ENCODE measurements around the gene CTNND2.

The CTNND2 gene

GRCh38 chr5:11126844-11127243, 777.4 kb downstream of the CTNND2 start:
- Histone ChIP-seq H3K9me2 (replicated peaks; ENCODE audit: control insufficient read depth, low read length) (no peaks in the 10 kb centered on the region), H4K20me1 (ENCODE audit: control insufficient read depth, insufficient read depth, low read depth, low read length) (no peaks in the 10 kb centered on the region), H3K4me2 (ENCODE audit: low read length) (no peak overlapping the region), H3K4me1 (ENCODE audit: control insufficient read depth, low read length) (no peaks in the 10 kb centered on the region), H3K36me3 (ENCODE audit: control insufficient read depth, low read length) (no peaks in the 10 kb centered on the region), H3K27me3 (ENCODE audit: control insufficient read depth, low read length) (no peaks in the 10 kb centered on the region), H3K27ac (ENCODE audit: low read depth, low read length) (no peak overlapping the region), H3K9me3 (ENCODE audit: control insufficient read depth, insufficient read depth, low read length) (no peaks in the 10 kb centered on the region), H3K79me2 (ENCODE audit: control insufficient read depth, low read length) (no peaks in the 10 kb centered on the region), H3K4me3 (ENCODE audit: low read length) (no peak overlapping the region), H3F3A (ENCODE audit: control insufficient read depth, insufficient read depth) (no peaks in the 10 kb centered on the region)
- TF ChIP-seq CTCF (IDR thresholded peaks at IDR 0.05; ENCODE audit: low read depth, low read length, poor library complexity, severe bottlenecking) (no peak), EZH2phosphoT487 (IDR thresholded peaks at IDR 0.05; ENCODE audit: borderline replicate concordance, low read length) (no peak)

GRCh38 chr5:11121885-11122284, 782.4 kb downstream of the CTNND2 start:
- no peak overlapping the region for H3K4me2 ChIP-seq (ENCODE audit: low read length)
- no peaks in the 10 kb centered on the region for H3K27me3 ChIP-seq (ENCODE audit: control insufficient read depth, low read length)
- H3K27ac ChIP-seq (ENCODE audit: low read depth, low read length), result no peak overlapping the region
- no peak overlapping the region for H3K4me3 ChIP-seq (ENCODE audit: low read length)
- TF ChIP-seq CTCF (IDR thresholded peaks at IDR 0.05; ENCODE audit: low read depth, low read length, poor library complexity, severe bottlenecking), result no peak
- TF ChIP-seq EZH2phosphoT487 (IDR thresholded peaks at IDR 0.05; ENCODE audit: borderline replicate concordance, low read length), result no peak
- no peaks in the 10 kb centered on the region for H4K20me1 ChIP-seq (ENCODE audit: control insufficient read depth, insufficient read depth, low read depth, low read length)
- H3K4me1 ChIP-seq (ENCODE audit: control insufficient read depth, low read length), result no peaks in the 10 kb centered on the region
- H3K9me3 ChIP-seq (ENCODE audit: control insufficient read depth, insufficient read depth, low read length), result no peaks in the 10 kb centered on the region
- no peaks in the 10 kb centered on the region for H3K36me3 ChIP-seq (ENCODE audit: control insufficient read depth, low read length)
- no peaks in the 10 kb centered on the region for H3K79me2 ChIP-seq (ENCODE audit: control insufficient read depth, low read length)
- H3F3A ChIP-seq (ENCODE audit: control insufficient read depth, insufficient read depth), result no peaks in the 10 kb centered on the region
- no peaks in the 10 kb centered on the region for H3K9me2 ChIP-seq (replicated peaks; ENCODE audit: control insufficient read depth, low read length)

GRCh38 chr5:11110128-11110527, 794.1 kb downstream of the CTNND2 start:
- H3K36me3 ChIP-seq (ENCODE audit: control insufficient read depth, low read length), result no peaks in the 10 kb centered on the region
- H3F3A ChIP-seq (ENCODE audit: control insufficient read depth, insufficient read depth), result no peaks in the 10 kb centered on the region
- no peak overlapping the region for H3K4me3 ChIP-seq (ENCODE audit: low read length)
- H3K9me3 ChIP-seq (ENCODE audit: control insufficient read depth, insufficient read depth, low read length), result no peaks in the 10 kb centered on the region
- H3K4me2 ChIP-seq (ENCODE audit: low read length), result no peak overlapping the region
- no peaks in the 10 kb centered on the region for H3K9me2 ChIP-seq (replicated peaks; ENCODE audit: control insufficient read depth, low read length)
- TF ChIP-seq EZH2phosphoT487 (IDR thresholded peaks at IDR 0.05; ENCODE audit: borderline replicate concordance, low read length), result no peak
- no peak for TF ChIP-seq CTCF (IDR thresholded peaks at IDR 0.05; ENCODE audit: low read depth, low read length, poor library complexity, severe bottlenecking)
- no peaks in the 10 kb centered on the region for H3K4me1 ChIP-seq (ENCODE audit: control insufficient read depth, low read length)
- no peaks in the 10 kb centered on the region for H3K79me2 ChIP-seq (ENCODE audit: control insufficient read depth, low read length)
- H4K20me1 ChIP-seq (ENCODE audit: control insufficient read depth, insufficient read depth, low read depth, low read length), result no peaks in the 10 kb centered on the region
- H3K27me3 ChIP-seq (ENCODE audit: control insufficient read depth, low read length), result no peaks in the 10 kb centered on the region
- H3K27ac ChIP-seq (ENCODE audit: low read depth, low read length), result no peak overlapping the region

- H4K20me1 ChIP-seq (ENCODE audit: control insufficient read depth, insufficient read depth, low read depth, low read length), result no peaks in the 10 kb centered on the region
- H3K27ac ChIP-seq (ENCODE audit: low read depth, low read length), result no peak overlapping the region
- no peaks in the 10 kb centered on the region for H3K9me2 ChIP-seq (replicated peaks; ENCODE audit: control insufficient read depth, low read length)
- H3K79me2 ChIP-seq (ENCODE audit: control insufficient read depth, low read length), result no peaks in the 10 kb centered on the region
- H3K36me3 ChIP-seq (ENCODE audit: control insufficient read depth, low read length), result no peaks in the 10 kb centered on the region
- H3K4me2 ChIP-seq (ENCODE audit: low read length), result no peak overlapping the region
- H3K4me3 ChIP-seq (ENCODE audit: low read length), result no peak overlapping the region
- H3F3A ChIP-seq (ENCODE audit: control insufficient read depth, insufficient read depth), result no peaks in the 10 kb centered on the region
- TF ChIP-seq CTCF (IDR thresholded peaks at IDR 0.05; ENCODE audit: low read depth, low read length, poor library complexity, severe bottlenecking) (no peak), EZH2phosphoT487 (IDR thresholded peaks at IDR 0.05; ENCODE audit: borderline replicate concordance, low read length) (no peak)
- H3K4me1 ChIP-seq (ENCODE audit: control insufficient read depth, low read length), result no peaks in the 10 kb centered on the region
- no peaks in the 10 kb centered on the region for H3K27me3 ChIP-seq (ENCODE audit: control insufficient read depth, low read length)
- H3K9me3 ChIP-seq (ENCODE audit: control insufficient read depth, insufficient read depth, low read length), result no peaks in the 10 kb centered on the region
Observed at GRCh38 chr5:11105696-11106095, 798.5 kb downstream of the CTNND2 start.

Data from DOHH2 (cell line).